ENCODE data around the gene ARL14. TPM values are rescaled to one million over a fixed set of nuclear protein-coding genes. Genes with fewer than 3 reads are reported as not detected.
"Not testable (repeated sequence)": the region's sequence is repeated elsewhere in the genome, so short reads cannot be mapped to it uniquely, and the experiment has no call there.

Gene ARL14
- total and polyA plus RNA-seq, 5 donors: 0.07 TPM; not detected in 4

GRCh38 chr3:160698599-160699195, 21.7 kb downstream of the ARL14 start:
- WGBS: 55% methylated on average over 1 of the region's 1 CpG
- Histone ChIP-seq H3K4me1 (ENCODE audit: control insufficient read depth, insufficient read depth, low read length) (no peaks in the 10 kb centered on the region), H3K27ac (ENCODE audit: low read length) (no peak overlapping the region), H3K27me3 (ENCODE audit: control insufficient read depth, insufficient read depth) (no peaks in the 10 kb centered on the region), H3K4me3 (ENCODE audit: low read length) (no peak overlapping the region), H3K9me3 (ENCODE audit: control insufficient read depth, low read length) (no peaks in the 10 kb centered on the region)
- DNase-seq: no peak
- no peak for ATAC-seq
- intact Hi-C loops (cut with DNase I): no loop called here

DNA sequence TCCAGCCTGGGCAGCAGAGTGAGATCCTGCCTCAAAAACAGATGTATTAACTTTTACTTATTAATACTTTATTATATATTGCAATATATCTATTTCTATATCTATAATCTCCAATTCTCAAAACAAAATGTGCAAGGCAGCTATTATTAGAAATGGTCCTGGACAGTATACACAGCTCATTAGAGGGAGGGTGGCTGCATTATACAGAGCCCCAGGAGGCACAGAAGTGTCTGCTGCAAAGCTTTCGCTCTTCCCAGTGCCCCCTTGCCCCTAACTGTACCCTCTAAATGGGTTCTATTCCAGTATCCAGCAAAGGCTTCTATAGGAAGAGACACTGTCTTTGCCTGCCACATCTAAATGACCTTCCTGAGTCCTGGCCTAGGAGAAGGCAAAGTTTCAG, 24.5 kb downstream of the ARL14 start:
- ATAC-seq (no peak), DNase-seq (no peak)
- H3K27ac ChIP-seq (ENCODE audit: low read length): no peak overlapping the region
- intact Hi-C loops (cut with DNase I): no loop called here
- 77% methylated on average over 1 of the region's 1 CpG for WGBS
- no peak overlapping the region for H3K4me3 ChIP-seq (ENCODE audit: low read length)
- no peaks in the 10 kb centered on the region for H3K9me3 ChIP-seq (ENCODE audit: control insufficient read depth, low read length)
- H3K27me3 ChIP-seq (ENCODE audit: control insufficient read depth, insufficient read depth): no peaks in the 10 kb centered on the region
- H3K4me1 ChIP-seq (ENCODE audit: control insufficient read depth, insufficient read depth, low read length): no peaks in the 10 kb centered on the region

GRCh38 chr3:160702290-160702689, 25.3 kb downstream of the ARL14 start:
- Histone ChIP-seq H3K9me3 (ENCODE audit: control insufficient read depth, low read length) (no peaks in the 10 kb centered on the region), H3K27ac (ENCODE audit: low read length) (no peak overlapping the region), H3K4me1 (ENCODE audit: control insufficient read depth, insufficient read depth, low read length) (no peaks in the 10 kb centered on the region), H3K27me3 (ENCODE audit: control insufficient read depth, insufficient read depth) (no peaks in the 10 kb centered on the region), H3K4me3 (ENCODE audit: low read length) (no peak overlapping the region)
- intact Hi-C loops (cut with DNase I): no loop called here
- 95% methylated on average over 1 of the region's 1 CpG for WGBS
- ATAC-seq (no peak), DNase-seq (no peak)

GRCh38 chr3:160703974-160704373, 27.0 kb downstream of the ARL14 start:
- DNase-seq (no peak), ATAC-seq (no peak)
- Histone ChIP-seq H3K9me3 (ENCODE audit: control insufficient read depth, low read length) (no peaks in the 10 kb centered on the region), H3K27ac (ENCODE audit: low read length) (no peak overlapping the region), H3K4me1 (ENCODE audit: control insufficient read depth, insufficient read depth, low read length) (no peaks in the 10 kb centered on the region), H3K27me3 (ENCODE audit: control insufficient read depth, insufficient read depth) (no peaks in the 10 kb centered on the region), H3K4me3 (ENCODE audit: low read length) (no peak overlapping the region)
- intact Hi-C loops (cut with DNase I): no loop called here
- WGBS: 55% methylated on average over 2 of the region's 2 CpGs

GRCh38 chr3:160707187-160707794, 30.3 kb downstream of the ARL14 start:
- 21% methylated on average over 4 of the region's 4 CpGs for WGBS
- intact Hi-C loops (cut with DNase I): loop anchor here in 3 of 4 donors (5.0 kb wide), 1 partner anchor 235 kb away; no protein-coding TSS in a partner anchor
- no peaks in the 10 kb centered on the region for H3K4me1 ChIP-seq (ENCODE audit: control insufficient read depth, insufficient read depth, low read length)
- H3K27me3 ChIP-seq (ENCODE audit: control insufficient read depth, insufficient read depth): no peaks in the 10 kb centered on the region
- no peak for DNase-seq
- no peak overlapping the region for H3K27ac ChIP-seq (ENCODE audit: low read length)
- peak; percentile 71 for ATAC-seq
- no peaks in the 10 kb centered on the region for H3K9me3 ChIP-seq (ENCODE audit: control insufficient read depth, low read length)
- H3K4me3 ChIP-seq (ENCODE audit: low read length): no peak overlapping the region

DNA sequence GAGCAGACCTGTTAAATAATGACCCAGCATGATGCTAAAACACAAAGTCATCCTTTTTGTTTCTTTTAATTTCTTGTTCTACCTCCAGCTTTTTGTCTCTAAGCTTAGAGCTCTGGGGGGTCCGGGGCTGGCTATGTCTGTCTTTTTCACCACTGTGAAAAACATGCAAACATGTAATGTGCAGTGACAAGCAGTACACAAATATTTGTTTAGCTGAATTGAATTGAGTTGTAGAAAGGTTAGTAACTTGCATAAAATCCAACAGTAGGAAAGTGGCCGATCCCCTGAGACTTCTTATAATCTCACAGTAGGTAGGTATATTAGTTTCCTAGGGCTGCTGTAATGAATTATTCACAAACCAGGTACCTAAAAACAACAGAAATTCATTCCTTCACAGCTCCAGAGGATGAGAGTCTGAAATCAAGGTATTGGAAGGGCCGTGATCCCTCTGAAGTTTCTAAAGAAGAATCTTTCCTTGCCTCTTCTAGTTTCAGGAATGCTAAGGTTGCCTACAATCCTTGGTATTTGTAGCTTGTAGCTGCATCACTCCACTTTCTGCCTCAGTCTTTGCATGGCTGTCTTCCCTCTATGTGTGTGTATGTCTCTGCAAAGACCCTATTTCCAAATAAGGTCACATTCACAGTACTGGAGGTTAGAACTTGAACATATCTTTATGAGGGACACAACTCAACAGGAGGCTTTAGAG, 32.7 kb downstream of the ARL14 start:
- no peak overlapping the region for H3K4me3 ChIP-seq (ENCODE audit: low read length)
- ATAC-seq: no peak
- no peak overlapping the region for H3K27ac ChIP-seq (ENCODE audit: low read length)
- no peaks in the 10 kb centered on the region for H3K27me3 ChIP-seq (ENCODE audit: control insufficient read depth, insufficient read depth)
- H3K4me1 ChIP-seq (ENCODE audit: control insufficient read depth, insufficient read depth, low read length): no peaks in the 10 kb centered on the region
- 88% methylated on average over 3 of the region's 3 CpGs for WGBS
- intact Hi-C loops (cut with DNase I): loop anchor here (2.0 to 5.0 kb wide), 2 partner anchors 229 to 233 kb away; no protein-coding TSS in a partner anchor
- H3K9me3 ChIP-seq (ENCODE audit: control insufficient read depth, low read length): no peaks in the 10 kb centered on the region
- no peak for DNase-seq

- DNase-seq; H3K27me3 ChIP-seq (ENCODE audit: control insufficient read depth, insufficient read depth); H3K27ac ChIP-seq (ENCODE audit: low read length); intact Hi-C loops (cut with DNase I); ATAC-seq; H3K4me3 ChIP-seq (ENCODE audit: low read length); H3K4me1 ChIP-seq (ENCODE audit: control insufficient read depth, insufficient read depth, low read length); H3K9me3 ChIP-seq (ENCODE audit: control insufficient read depth, low read length): not testable (repeated sequence)
- 83% methylated on average over 3 of the region's 3 CpGs for WGBS
Measured at GRCh38 chr3:160713144-160713543, 36.2 kb downstream of the ARL14 start.

GRCh38 chr3:160719710-160720109, 42.8 kb downstream of the ARL14 start:
- DNase-seq: peak in 1 of 3 donors; percentile 25
- ATAC-seq: no peak
- WGBS: 75% methylated on average over 11 of the region's 11 CpGs
- intact Hi-C loops (cut with DNase I): no loop called here
- H3K4me3 ChIP-seq (ENCODE audit: low read length): no peak overlapping the region
- no peaks in the 10 kb centered on the region for H3K4me1 ChIP-seq (ENCODE audit: control insufficient read depth, insufficient read depth, low read length)
- H3K27me3 ChIP-seq (ENCODE audit: control insufficient read depth, insufficient read depth): no peaks in the 10 kb centered on the region
- H3K9me3 ChIP-seq (ENCODE audit: control insufficient read depth, low read length): no peaks in the 10 kb centered on the region
- no peak overlapping the region for H3K27ac ChIP-seq (ENCODE audit: low read length)

- H3K4me3 ChIP-seq (ENCODE audit: low read length): no peak overlapping the region
- no peaks in the 10 kb centered on the region for H3K4me1 ChIP-seq (ENCODE audit: control insufficient read depth, insufficient read depth, low read length)
- no peak overlapping the region for H3K27ac ChIP-seq (ENCODE audit: low read length)
- DNase-seq (no peak), ATAC-seq (no peak)
- WGBS: 83% methylated on average over 5 of the region's 5 CpGs
- H3K27me3 ChIP-seq (ENCODE audit: control insufficient read depth, insufficient read depth): no peaks in the 10 kb centered on the region
- intact Hi-C loops (cut with DNase I): no loop called here
- no peaks in the 10 kb centered on the region for H3K9me3 ChIP-seq (ENCODE audit: control insufficient read depth, low read length)
Measured at GRCh38 chr3:160720123-160720746, 43.3 kb downstream of the ARL14 start.

- Histone ChIP-seq H3K4me1 (ENCODE audit: control insufficient read depth, insufficient read depth, low read length) (no peaks in the 10 kb centered on the region), H3K9me3 (ENCODE audit: control insufficient read depth, low read length) (no peaks in the 10 kb centered on the region), H3K27me3 (ENCODE audit: control insufficient read depth, insufficient read depth) (no peaks in the 10 kb centered on the region), H3K27ac (ENCODE audit: low read length) (no peak overlapping the region), H3K4me3 (ENCODE audit: low read length) (no peak overlapping the region)
- no peak for ATAC-seq
- DNase-seq: no peak
- 79% methylated on average over 2 of the region's 2 CpGs for WGBS
- intact Hi-C loops (cut with DNase I): no loop called here
Measured at GRCh38 chr3:160722331-160722730, 45.4 kb downstream of the ARL14 start.

DNA sequence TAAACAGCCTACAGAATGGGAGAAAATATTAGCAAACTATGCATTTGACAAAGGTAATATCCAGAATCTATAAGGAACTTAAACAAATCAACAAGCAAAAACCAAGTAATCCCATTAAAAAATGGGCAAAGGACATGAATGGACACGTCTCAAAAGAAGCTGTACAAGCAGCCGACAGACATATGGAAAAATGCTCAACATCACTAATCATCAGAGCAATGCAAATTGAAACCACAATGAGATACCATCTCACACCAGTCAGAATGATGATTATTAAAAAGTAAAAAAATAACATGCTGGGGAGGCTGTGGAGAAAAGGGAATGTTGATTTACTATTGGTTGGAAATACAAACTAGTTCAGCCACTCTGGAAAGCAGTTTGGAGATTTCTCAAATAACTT, 48.4 kb downstream of the ARL14 start:
- H3K27ac ChIP-seq (ENCODE audit: low read length): no peak overlapping the region
- no peak for ATAC-seq
- H3K27me3 ChIP-seq (ENCODE audit: control insufficient read depth, insufficient read depth): no peaks in the 10 kb centered on the region
- 79% methylated on average over 2 of the region's 2 CpGs for WGBS
- DNase-seq: no peak
- intact Hi-C loops (cut with DNase I): no loop called here
- H3K4me1 ChIP-seq (ENCODE audit: control insufficient read depth, insufficient read depth, low read length): no peaks in the 10 kb centered on the region
- H3K9me3 ChIP-seq (ENCODE audit: control insufficient read depth, low read length): no peaks in the 10 kb centered on the region
- H3K4me3 ChIP-seq (ENCODE audit: low read length): no peak overlapping the region

All from right cardiac atrium (tissue), 5 donors.